Activated CD8-positive, alpha-beta memory T cell treated with anti-CD3 and anti-CD28 coated beads for 24 hours (primary cell): ENCODE data around the gene SPSB1.

Experiments used
- DNase-seq: peaks from one replicate; pipeline ENCODE4 v3.0.0-alpha.2; 2020

SPSB1 gene

GRCh38 chr1:9346566-9346965 is 53.9 kb downstream of the SPSB1 start:
- DNase-seq, result no peak

GRCh38 chr1:9347095-9347850 is 54.6 kb downstream of the SPSB1 start:
- DNase-seq, result no peak

GRCh38 chr1:9349331-9349851 is 56.7 kb downstream of the SPSB1 start:
- no peak for DNase-seq

- no peak for DNase-seq
These were observed 57.6 kb downstream of the SPSB1 start for GRCh38 chr1:9350013-9350908.

DNA sequence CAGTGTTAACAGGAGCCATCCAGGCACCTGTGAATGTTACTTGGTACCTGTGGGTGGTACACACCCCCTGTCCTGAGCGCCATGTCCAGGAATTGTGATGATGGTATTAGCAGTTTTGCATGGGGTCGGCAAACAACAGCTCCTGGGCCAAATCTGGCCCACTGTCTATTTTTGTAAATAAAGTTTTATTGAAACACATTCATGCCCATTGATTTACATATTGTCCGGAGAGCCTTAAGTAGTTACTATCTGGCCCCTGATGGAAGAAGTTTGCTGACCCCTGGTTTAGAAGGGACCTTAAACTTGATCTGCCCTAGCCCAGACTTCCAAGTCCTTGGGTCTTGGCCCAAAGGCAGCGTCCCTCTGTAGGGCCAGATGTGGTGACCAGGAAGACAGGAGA is 58.3 kb downstream of the SPSB1 start:
- no peak for DNase-seq

DNA sequence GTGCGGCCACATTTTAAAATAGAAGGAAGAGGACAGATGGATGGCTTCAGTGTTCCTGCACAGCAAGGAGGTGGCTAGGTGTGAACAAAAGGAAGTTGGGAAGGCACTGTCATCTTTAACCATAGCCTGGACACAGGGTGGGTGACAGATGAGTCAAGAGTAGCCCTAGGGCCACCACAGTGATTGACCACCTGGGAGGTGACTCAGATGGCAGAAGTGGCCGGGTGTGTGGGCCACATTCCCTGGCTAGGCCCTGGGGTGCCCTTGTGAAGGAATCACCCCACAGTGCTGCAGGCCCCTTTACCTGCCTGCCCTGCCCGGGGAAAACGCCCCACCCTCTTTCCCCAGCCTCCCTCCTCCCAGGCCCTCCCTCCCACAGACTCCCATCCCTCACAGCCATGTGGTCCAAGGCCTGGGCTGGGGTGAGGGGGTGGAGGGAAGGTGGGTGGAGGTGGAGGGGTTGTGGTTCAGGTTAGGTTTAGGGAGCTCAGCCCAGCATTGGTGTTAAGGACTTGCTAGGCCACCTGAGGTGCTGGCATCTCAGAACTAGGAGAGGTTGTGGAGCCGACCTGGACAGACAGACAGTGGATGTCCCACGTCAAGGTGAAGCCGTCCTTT is 59.1 kb downstream of the SPSB1 start:
- DNase-seq, result no peak

- DNase-seq, result no peak
These were observed 59.9 kb downstream of the SPSB1 start for GRCh38 chr1:9352377-9353134.

DNA sequence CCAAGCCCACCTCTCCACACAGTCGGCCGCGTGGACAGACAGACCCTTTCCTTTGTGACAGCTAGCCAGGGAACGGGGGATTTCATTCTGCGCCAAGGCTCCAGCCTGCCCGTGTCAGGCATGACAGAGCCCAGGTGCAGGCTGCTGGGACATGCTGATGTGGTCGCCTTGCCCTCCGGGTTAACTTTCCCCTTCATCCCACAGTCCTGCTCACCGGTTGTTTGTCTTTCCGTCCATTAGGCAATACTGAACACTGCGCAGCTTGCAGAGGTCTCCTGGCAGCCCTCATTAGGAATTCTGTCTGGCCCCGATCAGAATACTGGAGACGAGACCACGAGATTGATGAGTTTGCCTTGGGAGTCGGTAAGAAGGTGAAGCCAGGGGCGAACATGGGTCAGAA is 62.8 kb downstream of the SPSB1 start:
- DNase-seq, result no peak

- no peak for DNase-seq
These were observed 63.3 kb downstream of the SPSB1 start for GRCh38 chr1:9356021-9356420.

GRCh38 chr1:9356829-9357466 is 64.3 kb downstream of the SPSB1 start:
- DNase-seq, result no peak

DNA sequence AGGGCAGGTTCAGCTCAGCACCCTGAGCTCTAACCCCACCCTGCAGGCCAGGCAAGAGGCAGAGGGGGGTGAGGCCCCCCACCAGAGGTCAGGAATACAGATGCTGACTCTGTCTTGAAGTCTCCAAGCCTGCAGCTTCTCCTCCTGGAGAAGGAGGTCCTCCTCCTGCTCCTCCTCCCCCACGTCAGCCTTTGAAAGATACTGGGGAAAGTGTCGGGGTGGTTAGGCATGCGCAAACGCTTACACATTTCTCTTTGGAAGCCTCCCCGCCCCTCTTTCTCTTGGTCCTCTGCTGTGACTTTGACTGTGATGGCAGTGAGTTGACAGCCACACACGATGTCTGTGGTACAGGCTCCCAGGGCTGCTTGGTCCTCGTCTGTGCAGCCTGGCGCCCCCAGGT is 65.3 kb downstream of the SPSB1 start:
- DNase-seq, result no peak

- no peak for DNase-seq
These were observed 67.8 kb downstream of the SPSB1 start for GRCh38 chr1:9360371-9361064.

GRCh38 chr1:9361630-9362260 is 69.1 kb downstream of the SPSB1 start:
- no peak for DNase-seq

GRCh38 chr1:9362488-9362887 is 69.8 kb downstream of the SPSB1 start:
- DNase-seq, result no peak

GRCh38 chr1:9363061-9363471 is 70.4 kb downstream of the SPSB1 start:
- no peak for DNase-seq

DNA sequence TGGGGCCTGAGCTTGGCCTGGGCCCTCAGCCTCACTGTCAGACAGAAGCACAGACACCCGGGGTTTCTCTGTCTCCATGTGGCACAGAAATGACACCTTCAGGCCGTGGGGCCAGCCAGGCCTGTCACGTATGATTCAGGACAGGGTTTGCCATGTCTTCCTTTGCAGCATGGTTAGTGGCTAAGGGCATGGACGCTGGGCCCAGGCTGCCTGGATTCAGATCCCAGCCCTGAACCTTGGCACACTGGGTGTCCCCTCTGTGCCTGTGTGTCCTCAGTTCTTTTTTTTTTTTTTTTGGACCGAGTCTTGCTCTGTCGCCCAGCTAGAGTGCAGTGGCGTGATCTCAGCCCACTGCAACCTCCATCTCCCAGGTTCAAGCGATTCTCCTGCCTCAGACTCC is 73.6 kb downstream of the SPSB1 start:
- no peak for DNase-seq

DNA sequence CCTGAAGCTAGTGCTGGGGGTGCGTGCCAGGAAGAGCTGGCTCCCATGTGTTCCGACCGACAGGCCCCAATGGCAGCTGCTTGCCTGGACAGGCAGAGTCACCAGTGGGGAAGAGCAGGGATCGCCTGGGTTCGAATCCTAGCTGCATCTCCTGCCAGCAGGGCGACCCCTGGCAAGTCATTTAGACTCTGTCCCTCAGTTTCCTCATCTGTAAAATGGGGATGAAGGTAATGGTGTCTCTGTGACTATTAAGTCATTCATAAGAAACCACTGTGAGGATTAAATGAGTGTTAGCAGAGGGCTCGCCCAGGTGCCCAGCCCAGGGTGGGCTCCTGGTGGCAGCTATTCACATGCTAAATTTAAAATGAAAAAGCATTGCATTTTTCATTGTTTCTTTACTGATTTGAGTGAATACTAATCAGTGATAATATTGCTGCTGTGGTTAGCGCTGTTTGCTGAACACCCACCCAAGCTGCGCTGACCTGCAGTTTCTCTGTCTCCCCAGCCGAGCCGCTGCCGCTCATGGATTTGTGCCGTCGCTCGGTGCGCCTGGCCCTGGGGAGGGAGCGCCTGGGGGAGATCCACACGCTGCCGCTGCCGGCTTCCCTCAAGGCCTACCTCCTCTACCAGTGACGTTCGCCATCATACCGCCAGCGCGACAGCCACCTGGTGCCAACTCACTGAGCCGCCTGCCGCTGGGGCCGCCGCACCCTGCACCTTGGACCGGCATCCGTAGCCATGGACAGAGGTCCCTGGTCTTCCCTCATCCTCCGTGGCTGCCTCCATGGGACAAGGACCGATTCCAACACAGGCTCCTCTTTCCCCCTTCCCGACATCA is 74.5 kb downstream of the SPSB1 start:
- no peak for DNase-seq

GRCh38 chr1:9367806-9368205 is 75.1 kb downstream of the SPSB1 start:
- no peak for DNase-seq

DNA sequence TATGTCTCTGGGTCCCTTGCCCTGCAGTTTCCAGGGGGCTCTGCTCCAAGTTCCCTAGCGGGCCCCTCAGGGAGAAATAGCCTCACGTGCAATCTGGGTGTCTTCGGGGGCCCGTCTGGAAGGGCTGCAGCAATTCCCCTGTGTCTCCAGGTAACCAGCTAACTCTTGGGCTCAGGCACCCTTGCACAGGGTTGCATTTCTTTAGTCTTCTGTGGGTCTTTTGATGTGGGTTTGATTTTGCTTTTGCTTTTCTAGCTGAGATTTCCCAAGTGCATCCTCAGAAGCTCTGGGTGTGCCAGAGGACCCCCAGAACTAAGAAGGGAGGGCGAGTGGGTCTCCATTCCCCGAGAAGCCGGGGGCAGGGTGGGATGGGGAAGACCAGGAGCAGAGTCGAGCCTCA is 75.7 kb downstream of the SPSB1 start:
- no peak for DNase-seq
